Neural cell (in vitro differentiated cells): Measurements from ENCODE around the gene DAAM2. TPM values are rescaled to one million over a fixed set of nuclear protein-coding genes. Genes with fewer than 3 reads are reported as not detected.

Source experiments
- H2AFZ ChIP-seq: fragments of 200-600, 300-800 bp; sonication (generic), shearing (Covaris generic); 2 replicates; pipeline ENCODE4 v1.6.0; 2014; ENCODE audit warnings: low read depth, mild to moderate bottlenecking, antibody characterized with exemption, low read length, moderate library complexity
- H3F3A ChIP-seq: fragments of 200-600 bp; shearing (Covaris generic); 2 replicates; pipeline ENCODE4 v1.6.1; 2016; ENCODE audit warnings: mild to moderate bottlenecking, moderate library complexity, mixed read lengths, antibody characterized with exemption, low read length; ENCODE audit not compliant: insufficient read depth, poor library complexity, severe bottlenecking
- H3K27ac ChIP-seq: fragments of 200-600, 300-800 bp; sonication (generic), shearing (Covaris generic); 2 replicates; pipeline ENCODE4 v1.5.1; 2014; ENCODE audit warnings: mild to moderate bottlenecking, low read length, moderate library complexity
- H3K27me3 ChIP-seq: fragments of 300-800, 200-600 bp; sonication (generic), shearing (Covaris generic); 2 replicates; pipeline ENCODE4 v1.6.0; 2014; ENCODE audit warnings: mild to moderate bottlenecking, low read depth, low read length, moderate library complexity; ENCODE audit not compliant: insufficient read depth
- H3K36me3 ChIP-seq: fragments of 300-800, 200-600 bp; sonication (generic), shearing (Covaris generic); 2 replicates; pipeline ENCODE4 v1.5.1; 2014; ENCODE audit warnings: mild to moderate bottlenecking, antibody characterized with exemption, low read length, moderate library complexity; ENCODE audit not compliant: insufficient read depth
- H3K4me2 ChIP-seq: fragments of 300-800, 200-600 bp; sonication (generic), shearing (Covaris generic); 2 replicates; pipeline ENCODE4 v1.6.0; 2014; ENCODE audit warnings: mild to moderate bottlenecking, low read length
- H3K4me3 ChIP-seq: fragments of 300-800, 200-600 bp; sonication (generic), shearing (Covaris generic); 2 replicates; pipeline ENCODE4 v1.5.1; 2014; ENCODE audit warnings: mild to moderate bottlenecking, low read length, moderate library complexity
- H3K79me2 ChIP-seq: fragments of 200-600 bp; shearing (Covaris generic); replicated peaks from 2 replicates; pipeline ENCODE4 v1.6.0; 2014; ENCODE audit warnings: mild to moderate bottlenecking, low read length, moderate library complexity; ENCODE audit not compliant: insufficient read depth
- H3K9ac ChIP-seq: fragments of 300-800, 200-600 bp; sonication (generic), shearing (Covaris generic); 2 replicates; pipeline ENCODE4 v1.6.1; 2016; ENCODE audit warnings: mild to moderate bottlenecking, low read length, mixed read lengths
- H3K9me2 ChIP-seq: fragments of 200-600 bp; shearing (Covaris generic); 2 replicates; pipeline ENCODE4 v1.6.1; 2016; ENCODE audit warnings: mild to moderate bottlenecking, low read length, mixed read lengths; ENCODE audit not compliant: insufficient read depth
- H3K9me3 ChIP-seq: fragments of 200-600, 300-800 bp; sonication (generic), shearing (Covaris generic); 2 replicates; pipeline ENCODE4 v1.6.1; 2016; ENCODE audit warnings: mild to moderate bottlenecking, mixed run types, low read length, moderate library complexity, mixed read lengths
- H4K20me1 ChIP-seq: fragments of 200-600 bp; shearing (Covaris generic); 2 replicates; pipeline ENCODE4 v1.6.1; 2016; ENCODE audit warnings: mild to moderate bottlenecking, mixed run types; ENCODE audit not compliant: insufficient read depth
- EP300 ChIP-seq: fragments of 450-650 bp; conservative IDR thresholded peaks from 2 replicates; pipeline ENCODE4 v1.6.1; 2014; ENCODE audit warnings: antibody characterized with exemption, mild to moderate bottlenecking, moderate library complexity; ENCODE audit not compliant: poor library complexity, severe bottlenecking
- EZH2 ChIP-seq: fragments of 200-600, 300-800 bp; shearing (Covaris generic), sonication (generic); IDR thresholded peaks from 2 replicates; pipeline ENCODE4 v1.6.1; 2014; ENCODE audit warnings: antibody characterized with exemption, low read length, borderline replicate concordance, mild to moderate bottlenecking; ENCODE audit not compliant: insufficient read depth, poor library complexity, severe bottlenecking
- MXI1 ChIP-seq: fragments of 450-650 bp; conservative IDR thresholded peaks from 2 replicates; pipeline ENCODE4 v1.6.1; 2014; ENCODE audit warnings: antibody characterized with exemption, mild to moderate bottlenecking; ENCODE audit not compliant: poor library complexity, severe bottlenecking
- POLR2AphosphoS5 ChIP-seq: IDR thresholded peaks from 2 replicates; pipeline ENCODE4 v1.6.1; 2012
- RAD21 ChIP-seq: fragments of 450-650 bp; conservative IDR thresholded peaks from 2 replicates; pipeline ENCODE4 v1.6.1; 2014; ENCODE audit warnings: antibody characterized with exemption, mild to moderate bottlenecking, moderate library complexity
- SMC3 ChIP-seq: fragments of 450-650 bp; conservative IDR thresholded peaks from 2 replicates; pipeline ENCODE4 v1.6.1; 2014; ENCODE audit warnings: antibody characterized with exemption, mild to moderate bottlenecking, moderate library complexity; ENCODE audit not compliant: poor library complexity
- TAF1 ChIP-seq: IDR thresholded peaks from 2 replicates; pipeline ENCODE4 v1.6.1; 2012; ENCODE audit warnings: low read depth
- polyA plus RNA-seq: library from polyadenylated mRNA; depleted of rRNA; stranded (reverse); fragments of >200 nt; gene quantifications from 2 replicates; pipeline ENCODE4 v1.2.3, GENCODE V29; 2014
- TF ChIP-seq, protein P1 (sequence below): IDR thresholded peaks from 2 replicates; pipeline ENCODE4 v1.6.1; 2012; ENCODE audit warnings: borderline replicate concordance
- TF ChIP-seq, protein P2 (sequence below): fragments of 450-650 bp; IDR thresholded peaks from 2 replicates; pipeline ENCODE4 v1.5.1; 2014; ENCODE audit warnings: antibody characterized with exemption, mild to moderate bottlenecking, moderate library complexity; ENCODE audit not compliant: poor library complexity, severe bottlenecking

Gene DAAM2
- polyA plus RNA-seq, 1 donor from 2014 or later, result 1.2 TPM

DNA sequence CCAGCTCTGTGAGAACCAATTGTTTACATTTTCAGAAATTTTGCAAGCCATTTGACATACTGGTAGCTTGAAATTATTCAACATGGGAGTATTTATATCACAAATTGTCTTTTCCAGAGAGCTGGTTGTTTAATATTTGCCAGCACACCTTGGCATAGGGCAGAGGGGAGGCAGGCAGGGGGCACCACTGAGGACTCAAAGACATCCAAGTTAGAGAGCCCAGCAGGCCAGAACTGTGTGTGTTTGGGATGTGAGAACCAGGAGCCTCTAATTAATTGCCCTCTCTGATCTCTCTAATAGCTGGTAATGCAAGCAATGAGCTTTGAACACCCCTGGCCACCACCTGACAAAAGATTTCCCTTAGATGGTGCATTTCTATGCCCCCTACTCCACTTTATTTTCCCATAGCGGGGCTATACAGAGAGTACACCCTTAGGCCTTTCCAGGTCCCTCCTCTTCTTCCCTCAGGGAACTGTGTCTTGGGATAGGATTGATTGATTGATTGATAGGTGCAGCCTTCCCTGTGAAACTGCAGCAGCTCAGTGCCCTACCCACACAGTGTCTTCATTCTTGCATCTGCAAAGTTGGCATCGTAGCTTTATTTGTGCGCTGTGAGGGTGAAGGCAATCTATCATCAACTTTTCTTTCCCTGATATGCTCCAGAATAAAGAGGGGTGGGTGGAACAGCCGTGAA is 112.9 kb downstream of the DAAM2 start:
- H4K20me1 ChIP-seq, result no peaks in the 10 kb centered on the region
- H3K9ac ChIP-seq, result no peak overlapping the region
- no peak overlapping the region for H3K4me3 ChIP-seq
- no peaks in the 10 kb centered on the region for H3K9me2 ChIP-seq
- H3K27me3 ChIP-seq, result no peaks in the 10 kb centered on the region
- no peak overlapping the region for H3K27ac ChIP-seq
- no peaks in the 10 kb centered on the region for H3K9me3 ChIP-seq
- no peaks in the 10 kb centered on the region for H3K36me3 ChIP-seq
- H3K4me2 ChIP-seq, result no peak overlapping the region
- no peaks in the 10 kb centered on the region for H3F3A ChIP-seq
- no peaks in the 10 kb centered on the region for H3K79me2 ChIP-seq
- H2AFZ ChIP-seq, result no peak overlapping the region
- no peak for TF ChIP-seq POLR2AphosphoS5

DNA sequence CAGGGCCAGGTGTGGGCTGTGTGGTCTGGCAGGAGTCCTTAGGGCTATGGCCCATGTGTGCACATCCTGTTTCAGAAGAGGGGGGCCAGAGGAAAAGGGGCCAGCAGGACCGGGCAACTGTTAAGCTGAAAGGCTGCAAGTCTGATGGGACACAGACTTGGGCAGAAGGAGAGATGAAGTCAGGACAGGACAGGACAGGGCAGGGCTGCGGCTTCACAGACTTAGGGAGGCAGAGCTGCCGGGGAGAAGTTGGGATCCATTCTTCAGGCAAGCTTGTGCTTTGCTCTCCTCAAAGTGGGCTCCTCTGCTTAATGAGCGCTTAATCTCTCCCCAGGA is 113.4 kb downstream of the DAAM2 start:
- no peak overlapping the region for H3K27ac ChIP-seq
- no peak overlapping the region for H2AFZ ChIP-seq
- no peaks in the 10 kb centered on the region for H3K79me2 ChIP-seq
- H3K9me3 ChIP-seq, result no peaks in the 10 kb centered on the region
- TF ChIP-seq RAD21, result no peak
- TF ChIP-seq, protein P1, sequence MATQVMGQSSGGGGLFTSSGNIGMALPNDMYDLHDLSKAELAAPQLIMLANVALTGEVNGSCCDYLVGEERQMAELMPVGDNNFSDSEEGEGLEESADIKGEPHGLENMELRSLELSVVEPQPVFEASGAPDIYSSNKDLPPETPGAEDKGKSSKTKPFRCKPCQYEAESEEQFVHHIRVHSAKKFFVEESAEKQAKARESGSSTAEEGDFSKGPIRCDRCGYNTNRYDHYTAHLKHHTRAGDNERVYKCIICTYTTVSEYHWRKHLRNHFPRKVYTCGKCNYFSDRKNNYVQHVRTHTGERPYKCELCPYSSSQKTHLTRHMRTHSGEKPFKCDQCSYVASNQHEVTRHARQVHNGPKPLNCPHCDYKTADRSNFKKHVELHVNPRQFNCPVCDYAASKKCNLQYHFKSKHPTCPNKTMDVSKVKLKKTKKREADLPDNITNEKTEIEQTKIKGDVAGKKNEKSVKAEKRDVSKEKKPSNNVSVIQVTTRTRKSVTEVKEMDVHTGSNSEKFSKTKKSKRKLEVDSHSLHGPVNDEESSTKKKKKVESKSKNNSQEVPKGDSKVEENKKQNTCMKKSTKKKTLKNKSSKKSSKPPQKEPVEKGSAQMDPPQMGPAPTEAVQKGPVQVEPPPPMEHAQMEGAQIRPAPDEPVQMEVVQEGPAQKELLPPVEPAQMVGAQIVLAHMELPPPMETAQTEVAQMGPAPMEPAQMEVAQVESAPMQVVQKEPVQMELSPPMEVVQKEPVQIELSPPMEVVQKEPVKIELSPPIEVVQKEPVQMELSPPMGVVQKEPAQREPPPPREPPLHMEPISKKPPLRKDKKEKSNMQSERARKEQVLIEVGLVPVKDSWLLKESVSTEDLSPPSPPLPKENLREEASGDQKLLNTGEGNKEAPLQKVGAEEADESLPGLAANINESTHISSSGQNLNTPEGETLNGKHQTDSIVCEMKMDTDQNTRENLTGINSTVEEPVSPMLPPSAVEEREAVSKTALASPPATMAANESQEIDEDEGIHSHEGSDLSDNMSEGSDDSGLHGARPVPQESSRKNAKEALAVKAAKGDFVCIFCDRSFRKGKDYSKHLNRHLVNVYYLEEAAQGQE, result no peak
- TF ChIP-seq EP300, result no peak
- no peak for TF ChIP-seq MXI1
- TF ChIP-seq EZH2, result no peak
- TF ChIP-seq POLR2AphosphoS5, result no peak
- TF ChIP-seq, protein P2, sequence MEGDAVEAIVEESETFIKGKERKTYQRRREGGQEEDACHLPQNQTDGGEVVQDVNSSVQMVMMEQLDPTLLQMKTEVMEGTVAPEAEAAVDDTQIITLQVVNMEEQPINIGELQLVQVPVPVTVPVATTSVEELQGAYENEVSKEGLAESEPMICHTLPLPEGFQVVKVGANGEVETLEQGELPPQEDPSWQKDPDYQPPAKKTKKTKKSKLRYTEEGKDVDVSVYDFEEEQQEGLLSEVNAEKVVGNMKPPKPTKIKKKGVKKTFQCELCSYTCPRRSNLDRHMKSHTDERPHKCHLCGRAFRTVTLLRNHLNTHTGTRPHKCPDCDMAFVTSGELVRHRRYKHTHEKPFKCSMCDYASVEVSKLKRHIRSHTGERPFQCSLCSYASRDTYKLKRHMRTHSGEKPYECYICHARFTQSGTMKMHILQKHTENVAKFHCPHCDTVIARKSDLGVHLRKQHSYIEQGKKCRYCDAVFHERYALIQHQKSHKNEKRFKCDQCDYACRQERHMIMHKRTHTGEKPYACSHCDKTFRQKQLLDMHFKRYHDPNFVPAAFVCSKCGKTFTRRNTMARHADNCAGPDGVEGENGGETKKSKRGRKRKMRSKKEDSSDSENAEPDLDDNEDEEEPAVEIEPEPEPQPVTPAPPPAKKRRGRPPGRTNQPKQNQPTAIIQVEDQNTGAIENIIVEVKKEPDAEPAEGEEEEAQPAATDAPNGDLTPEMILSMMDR, result no peak
- no peak for TF ChIP-seq SMC3
- no peak for TF ChIP-seq TAF1
- H3K36me3 ChIP-seq, result no peaks in the 10 kb centered on the region
- no peaks in the 10 kb centered on the region for H3K9me2 ChIP-seq
- H3K4me3 ChIP-seq, result no peak overlapping the region
- H3F3A ChIP-seq, result no peaks in the 10 kb centered on the region
- H3K27me3 ChIP-seq, result no peaks in the 10 kb centered on the region
- no peaks in the 10 kb centered on the region for H4K20me1 ChIP-seq
- no peak overlapping the region for H3K9ac ChIP-seq
- H3K4me2 ChIP-seq, result no peak overlapping the region
